HG03025 (cell line): ENCODE results near the gene CXCL9.
"Not testable (repeated sequence)": the region's sequence is repeated elsewhere in the genome, so short reads cannot be mapped to it uniquely, and the experiment has no call there.

Experiments
- ATAC-seq: cut with Tn5 transposase; IDR thresholded peaks from one replicate; pipeline ENCODE4 v1.9.1; 2021; ENCODE audit warnings: mild to moderate bottlenecking, moderate library complexity; ENCODE audit not compliant: unreplicated experiment, low FRiP score

Gene CXCL9

DNA sequence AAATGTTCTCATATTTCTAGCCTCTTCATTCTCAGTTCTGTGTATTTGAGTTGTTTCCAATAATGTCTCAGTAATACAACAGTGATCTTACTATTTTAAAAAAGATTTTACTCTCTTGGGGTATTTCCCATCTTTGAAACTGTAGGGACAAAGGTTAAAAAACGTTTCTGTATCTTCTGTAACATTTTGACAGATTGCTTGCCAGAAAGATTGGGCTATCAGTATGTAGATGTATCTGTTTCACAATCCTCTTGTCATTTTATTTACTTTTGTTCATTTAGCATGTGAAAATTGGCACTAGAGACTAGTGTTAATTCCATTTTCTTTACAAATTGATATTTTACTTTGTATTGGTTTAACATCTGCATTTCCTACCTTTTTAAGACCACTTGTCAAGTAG lies 6.2 kb upstream of the CXCL9 start:
- ATAC-seq, result no peak

DNA sequence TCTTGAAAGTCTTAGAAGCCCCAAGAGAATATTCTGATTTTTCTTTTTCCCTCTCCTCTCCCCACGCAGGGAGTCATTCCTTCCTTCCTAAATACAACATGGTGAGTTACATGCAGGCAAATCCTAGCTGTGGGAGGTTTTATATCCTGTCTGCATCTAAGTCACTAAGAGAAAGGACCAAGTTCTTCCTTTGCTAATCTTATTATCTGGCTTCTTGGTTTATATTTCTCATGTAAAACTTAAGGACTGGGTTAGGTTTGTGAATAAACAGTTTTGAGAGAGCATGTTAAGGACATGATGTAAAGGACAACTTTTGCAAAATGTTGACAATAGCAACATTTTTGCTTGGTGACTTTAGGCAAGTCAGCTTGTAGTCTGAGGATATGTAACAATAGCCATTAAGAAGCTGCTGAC lies 5.1 kb upstream of the CXCL9 start:
- peak; percentile 2 for ATAC-seq

DNA sequence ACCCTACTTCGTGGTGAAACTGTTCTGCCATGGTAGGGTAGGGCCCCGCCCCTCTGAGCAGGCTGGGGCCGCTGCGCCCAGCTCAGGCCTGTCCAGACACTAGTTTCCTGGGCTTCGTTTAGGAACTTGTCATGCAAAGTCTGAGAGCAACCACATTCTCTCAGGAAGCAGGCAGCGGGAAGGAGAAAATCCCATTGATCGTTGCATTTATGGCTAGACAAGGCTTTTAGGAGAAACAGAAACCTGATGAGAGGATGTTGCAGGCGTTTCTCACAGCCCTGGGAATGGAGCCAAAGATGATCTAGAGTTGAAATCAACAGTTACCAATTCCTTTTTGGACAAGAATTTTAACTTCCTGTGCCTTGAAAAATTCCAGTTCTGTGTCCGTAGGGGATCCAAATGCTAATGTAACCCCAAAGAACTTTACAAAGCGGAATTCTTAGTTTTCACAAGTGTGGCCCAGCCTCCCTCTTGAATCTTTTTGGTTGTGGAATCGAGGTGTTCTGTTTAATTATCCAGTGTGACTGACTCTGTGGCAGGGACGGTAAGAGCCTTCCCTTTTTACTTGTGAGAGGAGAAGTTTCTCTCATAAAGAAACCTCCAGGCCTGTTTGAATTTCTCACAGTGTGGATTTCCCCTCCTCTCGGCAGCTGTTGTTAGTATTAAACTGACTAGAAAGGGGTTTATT lies 4.5 kb upstream of the CXCL9 start:
- ATAC-seq, result peak; percentile 49

- ATAC-seq, result no peak
These were observed 3.8 kb upstream of the CXCL9 start for GRCh38 chr4:76011018-76011670.

GRCh38 chr4:76010576-76010975 lies 3.3 kb upstream of the CXCL9 start:
- no peak for ATAC-seq

- no peak for ATAC-seq
These were observed 2.0 kb upstream of the CXCL9 start for GRCh38 chr4:76009311-76009710.

DNA sequence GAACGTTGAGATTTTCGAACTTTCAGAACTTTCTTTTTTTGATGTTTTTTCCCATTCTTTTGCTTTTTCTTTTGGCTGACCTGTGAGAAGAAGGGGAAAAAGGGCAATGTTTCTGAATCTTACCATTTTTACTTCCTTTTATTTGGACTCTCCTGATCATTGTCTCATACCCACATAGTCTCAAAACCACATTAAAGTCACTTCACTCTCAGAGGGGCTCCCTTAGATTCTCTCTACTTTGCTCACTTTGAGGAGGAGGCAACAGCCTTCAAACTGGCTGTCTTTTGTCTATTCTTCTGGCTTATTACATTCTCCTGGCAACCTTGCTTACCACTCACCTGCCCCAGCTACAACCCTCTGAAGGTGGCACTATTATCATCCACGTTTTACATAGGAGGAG lies 3.7 kb downstream of the CXCL9 start:
- ATAC-seq, result no peak

GRCh38 chr4:76003035-76003434 lies 4.3 kb downstream of the CXCL9 start:
- ATAC-seq, result no peak

DNA sequence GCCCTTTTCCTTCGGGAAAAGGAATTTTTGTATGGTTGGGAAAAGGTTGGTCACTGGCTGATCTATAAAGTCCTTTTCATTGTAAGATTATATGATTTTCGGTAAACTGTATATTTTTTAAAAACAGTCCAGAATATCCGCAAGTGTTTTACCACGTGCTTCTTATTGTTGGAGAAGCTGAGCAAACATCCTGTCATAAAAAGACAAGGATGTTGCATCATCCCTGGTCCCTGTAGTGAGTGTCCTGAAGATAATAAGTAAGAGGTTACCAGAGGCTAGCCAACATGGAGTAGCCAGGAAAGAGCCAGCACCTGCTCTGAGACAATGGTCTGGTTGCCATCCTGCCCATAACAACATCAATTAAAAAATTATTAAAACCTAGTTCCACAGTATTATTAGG lies 5.1 kb downstream of the CXCL9 start:
- ATAC-seq, result no peak

- ATAC-seq, result no peak
These were observed 5.6 kb downstream of the CXCL9 start for GRCh38 chr4:76001700-76002099.

- no peak for ATAC-seq
These were observed 7.0 kb downstream of the CXCL9 start for GRCh38 chr4:76000279-76000678.

GRCh38 chr4:75998525-75999147 lies 8.7 kb downstream of the CXCL9 start:
- not testable (repeated sequence) for ATAC-seq

DNA sequence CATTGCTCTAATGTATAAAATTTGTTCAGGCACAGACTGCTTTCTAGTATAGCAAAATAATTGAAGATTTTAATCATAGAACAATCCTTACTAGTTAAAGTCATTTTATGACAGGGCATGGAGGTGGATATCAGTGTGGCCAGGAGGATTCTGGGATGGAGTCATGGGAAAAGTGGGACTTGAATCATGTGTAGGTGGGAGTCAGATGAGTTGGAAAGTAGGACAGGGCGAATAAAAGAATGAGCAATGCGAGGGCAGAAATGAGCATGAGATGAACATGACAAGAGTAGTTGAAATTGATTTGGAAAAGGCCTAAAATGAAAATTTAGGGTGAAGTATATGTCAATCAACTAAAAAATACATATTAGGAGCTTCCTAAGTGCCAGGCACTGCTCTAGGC lies 9.4 kb downstream of the CXCL9 start:
- ATAC-seq, result no peak

GRCh38 chr4:75997081-75997480 lies 10.2 kb downstream of the CXCL9 start:
- ATAC-seq, result no peak

DNA sequence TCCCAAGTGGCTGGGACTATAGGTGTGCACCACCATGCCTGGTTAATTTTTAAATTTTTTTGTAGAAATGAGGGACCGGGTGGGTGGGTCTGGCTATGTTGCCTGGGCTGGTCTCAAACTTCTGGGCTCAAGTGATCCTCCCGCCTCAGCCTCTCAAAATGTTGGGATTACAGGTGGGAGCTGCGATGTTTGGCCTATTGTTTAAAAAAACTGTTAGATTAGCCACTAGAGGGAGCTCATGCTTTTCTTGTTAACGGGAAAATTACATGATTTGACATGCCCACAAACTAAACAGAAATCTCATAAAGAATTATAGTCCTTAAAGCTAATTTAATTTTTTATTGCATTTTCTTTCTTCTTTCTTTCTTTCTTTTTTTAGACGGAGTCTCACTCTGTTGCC lies 11.6 kb downstream of the CXCL9 start:
- no peak for ATAC-seq

- no peak for ATAC-seq
These were observed 14.8 kb downstream of the CXCL9 start for GRCh38 chr4:75992462-75992861.

- ATAC-seq, result no peak
These were observed 17.3 kb downstream of the CXCL9 start for GRCh38 chr4:75989846-75990528.

- no peak for ATAC-seq
These were observed 22.2 kb downstream of the CXCL9 start for GRCh38 chr4:75985116-75985515.

GRCh38 chr4:75980576-75980975 lies 26.7 kb downstream of the CXCL9 start:
- ATAC-seq, result no peak

DNA sequence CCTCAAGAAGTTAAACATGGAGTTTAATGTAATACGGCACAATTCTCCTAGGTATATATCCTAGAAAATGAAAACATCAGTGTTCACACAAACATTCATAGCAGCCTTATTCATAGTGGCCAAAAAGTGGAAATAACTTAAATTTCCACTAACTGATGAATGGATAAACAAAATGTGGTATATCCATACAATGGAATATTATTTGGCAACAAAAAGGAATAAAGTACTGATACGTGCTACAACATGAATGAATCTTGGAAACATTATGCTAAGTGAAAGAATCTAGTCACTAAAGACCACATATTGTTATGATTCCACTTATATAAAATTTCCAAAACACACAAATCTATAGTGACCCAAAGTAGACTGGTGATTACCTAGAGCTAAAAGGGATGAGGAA lies 31.1 kb downstream of the CXCL9 start:
- ATAC-seq, result no peak

- no peak for ATAC-seq
These were observed 33.5 kb downstream of the CXCL9 start for GRCh38 chr4:75973766-75974165.
